SK-N-SH (cell line): ENCODE measurements around the gene STK32C. TPM values are rescaled to one million over a fixed set of nuclear protein-coding genes. Genes with fewer than 3 reads are reported as not detected.

Experiments
- CTCF ChIA-PET: fragments of 300-600, 350-600 bp; formaldehyde crosslinking; extraction: SDS; loops from one replicate; lab custom pipeline; 2021; lab: Yijun Ruan, JAX
- POLR2A ChIA-PET: fragments of 350-600 bp; sonication (Branson Sonifier 250); formaldehyde crosslinking; extraction: SDS; loops from one replicate; lab custom pipeline; 2020; ENCODE audit warnings: antibody characterized with exemption, inconsistent platforms; lab: Yijun Ruan, JAX
- DNase-seq: peaks from one replicate; pipeline ENCODE4 v3.0.0; 2012
- H2AFZ ChIP-seq: fragments of 200-600 bp; sonication (generic); 2 replicates; pipeline ENCODE4 v1.8.1; 2016; ENCODE audit warnings: antibody characterized with exemption, mild to moderate bottlenecking, low read depth
- H3F3A ChIP-seq: fragments of 200-600 bp; sonication (generic); replicated peaks from 2 replicates; pipeline ENCODE3; 2016; ENCODE audit warnings: antibody characterized with exemption, mild to moderate bottlenecking; ENCODE audit not compliant: insufficient read depth
- H3K27ac ChIP-seq, 2 experiments: fragments of 200-500 bp in 1 of 2; fragments of 200-600 bp in 1 of 2; sonication (Bioruptor generic) in 1 of 2; sonication (generic), shearing (Covaris generic) in 1 of 2; 2 replicates each; pipeline versions ENCODE4 v1.5.1 to v1.6.1; 2014 to 2016; ENCODE audit warnings: low read depth in 2 of 2, inconsistent platforms in 1 of 2, low read length in 1 of 2, mild to moderate bottlenecking in 1 of 2, mixed read lengths in 1 of 2
- H3K27me3 ChIP-seq: fragments of 200-600 bp; sonication (generic), shearing (Covaris generic); 2 replicates; pipeline ENCODE4 v1.6.1; 2016; ENCODE audit warnings: mixed run types; ENCODE audit not compliant: insufficient read depth
- H3K36me3 ChIP-seq, 2 experiments: fragments of 200-500 bp in 1 of 2; fragments of 200-600 bp in 1 of 2; sonication (Bioruptor generic) in 1 of 2; sonication (generic) in 1 of 2; replicated peaks in 1 of 2; 2 replicates each; pipeline versions ENCODE3 to v1.5.1; 2014 to 2016; ENCODE audit warnings: low read length in 1 of 2, mild to moderate bottlenecking in 1 of 2; ENCODE audit not compliant: insufficient read depth in 2 of 2, control insufficient read depth in 1 of 2
- H3K4me1 ChIP-seq, 2 experiments: fragments of 200-500 bp in 1 of 2; fragments of 200-600 bp in 1 of 2; sonication (Bioruptor generic) in 1 of 2; sonication (generic), shearing (Covaris generic) in 1 of 2; 2 replicates each; pipeline versions ENCODE4 v1.5.1 to v1.6.1; 2014 to 2016; ENCODE audit warnings: low read depth in 1 of 2, low read length in 1 of 2, mixed run types in 1 of 2; ENCODE audit not compliant: insufficient read depth in 2 of 2, control insufficient read depth in 1 of 2
- H3K4me2 ChIP-seq: fragments of 200-600 bp; sonication (generic), shearing (Covaris generic); 2 replicates; pipeline ENCODE4 v1.6.1; 2017; ENCODE audit warnings: mixed run types
- H3K4me3 ChIP-seq, 2 experiments: fragments of 200-500 bp in 1 of 2; fragments of 200-600 bp in 1 of 2; sonication (Bioruptor generic) in 1 of 2; sonication (generic), shearing (Covaris generic) in 1 of 2; 2 replicates each; pipeline versions ENCODE4 v1.5.1 to v1.8.1; 2014 to 2016; ENCODE audit warnings: low read depth in 2 of 2, inconsistent platforms in 1 of 2, low read length in 1 of 2, mild to moderate bottlenecking in 1 of 2, mixed read lengths in 1 of 2, moderate library complexity in 1 of 2
- H3K79me2 ChIP-seq: fragments of 200-600 bp; sonication (generic); 2 replicates; pipeline ENCODE4 v1.8.1; 2017; ENCODE audit warnings: mild to moderate bottlenecking; ENCODE audit not compliant: insufficient read depth
- H3K9ac ChIP-seq: fragments of 200-600 bp; sonication (generic); 2 replicates; pipeline ENCODE4 v1.6.1; 2017; ENCODE audit warnings: mixed run types
- H3K9me2 ChIP-seq: fragments of 200-600 bp; sonication (generic); 2 replicates; pipeline ENCODE4 v1.6.1; 2017; ENCODE audit warnings: mixed run types
- H3K9me3 ChIP-seq: fragments of 200-600 bp; sonication (generic); 2 replicates; pipeline ENCODE4 v1.6.1; 2017; ENCODE audit warnings: mixed run types, mild to moderate bottlenecking, moderate library complexity
- H4K20me1 ChIP-seq: fragments of 200-600 bp; sonication (generic); 2 replicates; pipeline ENCODE4 v1.6.1; 2017; ENCODE audit warnings: mild to moderate bottlenecking, mixed run types; ENCODE audit not compliant: insufficient read depth
- CHD2 ChIP-seq: fragments of 150-350 bp; IDR thresholded peaks from 2 replicates; pipeline ENCODE4 v1.6.1; 2018; ENCODE audit warnings: low read length; ENCODE audit not compliant: partially characterized antibody
- EP300 ChIP-seq, 2 experiments: IDR thresholded peaks; 2 replicates each; pipeline versions ENCODE4 v1.4.0 to v1.6.1; 2012; ENCODE audit warnings: borderline replicate concordance in 1 of 2, low read depth in 1 of 2, low read length in 1 of 2
- FOSL2 ChIP-seq: IDR thresholded peaks from 2 replicates; pipeline ENCODE4 v1.4.0; 2012; ENCODE audit warnings: low read depth, mild to moderate bottlenecking, moderate library complexity, borderline replicate concordance
- FOXJ3 ChIP-seq: sonication (generic); formaldehyde crosslinking; IDR thresholded peaks from 2 replicates; pipeline ENCODE4 v1.5.1; 2020; ENCODE audit warnings: mild to moderate bottlenecking, missing genetic modification reagents
- FOXM1 ChIP-seq: IDR thresholded peaks from 2 replicates; pipeline ENCODE4 v1.4.0; 2012; ENCODE audit warnings: low read depth, mild to moderate bottlenecking
- GATA2 ChIP-seq: sonication (generic); formaldehyde crosslinking; IDR thresholded peaks from 2 replicates; pipeline ENCODE4 v1.5.0; 2020; ENCODE audit warnings: mild to moderate bottlenecking, missing genetic modification reagents
- JUND ChIP-seq: IDR thresholded peaks from 2 replicates; pipeline ENCODE4 v1.4.0; 2012
- MEF2A ChIP-seq: IDR thresholded peaks from 2 replicates; pipeline ENCODE4 v1.4.0; 2012; ENCODE audit warnings: low read depth, borderline replicate concordance
- NRF1 ChIP-seq: IDR thresholded peaks from 2 replicates; pipeline ENCODE4 v1.6.1; 2012; ENCODE audit warnings: low read depth, mild to moderate bottlenecking, low read length
- RAD21 ChIP-seq: IDR thresholded peaks from 2 replicates; pipeline ENCODE4 v1.6.1; 2012; ENCODE audit warnings: mild to moderate bottlenecking, low read length
- RFX5 ChIP-seq: IDR thresholded peaks from 2 replicates; pipeline ENCODE4 v1.6.1; 2012; ENCODE audit warnings: mild to moderate bottlenecking, improper control_type of control experiment, low read length
- RXRA ChIP-seq: IDR thresholded peaks from 2 replicates; pipeline ENCODE4 v1.4.0; 2012; ENCODE audit warnings: low read depth, mild to moderate bottlenecking, borderline replicate concordance
- SMC3 ChIP-seq: IDR thresholded peaks from 2 replicates; pipeline ENCODE4 v1.6.1; 2012; ENCODE audit warnings: low read depth, low read length, improper control_type of control experiment
- YY1 ChIP-seq: IDR thresholded peaks from 2 replicates; pipeline ENCODE4 v1.4.0; 2012; ENCODE audit warnings: low read depth, mild to moderate bottlenecking
- WGBS: methylation state at CpG from one replicate; pipeline ENCODE4 v1.1.6; 2017; ENCODE audit warnings: low lambda C conversion rate; 5-methylcytosine and 5-hydroxymethylcytosine counted together
- polyA plus RNA-seq, 3 experiments: library from polyadenylated mRNA; depleted of rRNA; stranded (reverse); fragments of >200 nt; gene quantifications; 2 replicates each; pipeline ENCODE4 v1.2.3, GENCODE V29; 2012
- TF ChIP-seq, protein P1 (sequence below): IDR thresholded peaks from 2 replicates; pipeline ENCODE4; 2012
- TF ChIP-seq, protein P2 (sequence below): fragments of 200-600 bp; sonication (generic); IDR thresholded peaks from 2 replicates; pipeline ENCODE4 v1.6.1; 2017; ENCODE audit warnings: antibody characterized with exemption, mild to moderate bottlenecking, moderate library complexity

The STK32C gene
- polyA plus RNA-seq, 1 of the 3 experiments (the other 2 are of a cell fraction) = 27.8 TPM

DNA sequence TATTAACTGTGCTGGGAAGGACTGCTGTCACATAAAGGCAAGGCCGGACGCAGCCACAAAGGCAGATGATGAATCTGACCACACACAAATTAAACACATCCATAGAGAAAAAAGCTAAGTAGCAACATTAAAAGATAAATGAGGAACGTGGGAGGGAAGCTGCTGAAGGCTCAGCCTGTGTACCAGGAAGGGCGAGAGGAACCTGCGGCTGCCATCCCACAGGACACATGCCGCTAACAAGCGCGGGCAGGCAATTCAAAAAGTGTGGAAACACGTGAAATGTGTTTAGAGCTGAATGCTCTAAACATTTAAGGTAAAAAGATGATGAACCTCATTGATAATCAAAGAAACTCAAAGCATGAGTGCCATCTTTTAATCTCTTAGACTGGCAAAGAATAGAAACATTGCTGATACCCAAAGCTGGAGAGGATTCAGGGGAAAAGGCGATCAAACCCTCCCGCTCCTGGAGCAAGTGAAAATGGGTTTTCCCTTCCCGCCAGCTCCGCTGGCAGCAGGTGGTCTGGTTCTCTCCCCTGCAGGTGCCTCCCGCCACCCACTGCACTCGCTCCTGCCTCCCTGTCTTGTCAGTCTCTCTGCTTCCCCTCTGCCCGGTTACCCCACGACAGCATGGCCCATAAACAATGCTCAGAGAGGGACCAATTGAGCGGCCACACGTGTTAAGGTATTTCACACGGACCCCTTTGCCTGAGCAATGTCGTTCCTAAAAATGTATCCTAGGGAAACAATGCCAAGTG, 4.2 kb downstream of the STK32C start:
- no peak overlapping the region for H3K4me3 ChIP-seq
- 0 out of 2 replicates have a peak, but pooled peaks cover 5% of the 10 kb centered on the region for H3K79me2 ChIP-seq
- H3K9ac ChIP-seq = no peak overlapping the region
- peaks cover 0 to 33% of the 10 kb centered on the region in 2 experiments; a peak in 1 of 4 replicates for H3K4me1 ChIP-seq
- TF ChIP-seq FOSL2 = no peak
- H3K9me2 ChIP-seq = no peaks in the 10 kb centered on the region
- no peaks in the 10 kb centered on the region for H3K27me3 ChIP-seq
- H3K36me3 ChIP-seq = peaks cover 0 to 4% of the 10 kb centered on the region in 2 experiments
- H3K9me3 ChIP-seq = no peaks in the 10 kb centered on the region
- H3K4me2 ChIP-seq = no peak overlapping the region
- no peak overlapping the region for H2AFZ ChIP-seq
- POLR2A ChIA-PET = no interaction called here
- H4K20me1 ChIP-seq = no peaks in the 10 kb centered on the region
- H3K27ac ChIP-seq = no peak overlapping the region
- WGBS = 90% methylated on average over 19 of the region's 21 CpGs
- no peak for DNase-seq
- no peaks in the 10 kb centered on the region for H3F3A ChIP-seq
- CTCF ChIA-PET = interaction anchor here (0.8 to 1.5 kb wide), 3 partner anchors 63 to 81 kb away, joined by 3 to 5 read pairs (median 3); no protein-coding TSS in a partner anchor

DNA sequence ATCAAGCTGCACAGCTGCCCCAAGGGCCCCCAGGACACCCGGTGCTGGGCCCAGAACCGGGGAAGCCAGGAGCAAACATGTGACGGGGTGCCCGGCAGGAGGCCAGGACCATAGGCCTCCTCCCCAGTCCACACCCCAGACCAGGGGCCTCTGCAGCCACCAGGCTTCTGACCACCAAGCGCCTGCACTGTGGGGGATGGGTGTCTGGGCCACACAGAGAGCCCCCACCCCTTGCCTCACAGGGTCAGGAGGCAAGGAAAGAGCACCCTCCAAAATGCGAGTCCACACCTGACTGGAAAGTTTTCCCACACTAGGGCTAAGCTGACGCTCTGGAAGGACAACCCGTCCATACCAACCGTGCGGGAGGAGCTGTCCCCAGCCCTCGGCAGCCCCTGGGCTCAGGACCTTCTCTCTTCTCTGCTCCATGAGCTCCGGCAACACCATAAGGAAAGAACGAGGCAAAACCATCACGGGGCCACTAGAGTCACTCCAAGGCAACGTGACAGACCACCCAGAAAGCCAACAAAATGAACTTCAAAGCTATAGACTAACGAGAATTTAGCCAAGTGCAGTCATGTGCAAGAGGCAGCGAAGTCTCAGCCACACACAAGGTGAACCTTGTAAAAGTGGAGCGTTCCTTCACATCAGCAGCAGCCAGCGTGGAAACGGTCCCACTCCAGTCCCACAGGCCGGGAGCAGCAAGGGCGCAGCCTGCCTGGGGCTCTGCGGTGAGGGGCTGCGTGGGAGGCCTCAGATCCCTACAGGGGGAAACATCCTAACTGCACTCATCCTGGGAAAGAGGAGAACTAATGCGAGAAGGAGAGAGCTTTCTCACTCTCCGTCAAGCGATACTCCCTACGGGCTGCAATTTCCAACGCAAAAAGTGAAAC, 5.1 kb downstream of the STK32C start:
- H3K9me2 ChIP-seq = no peaks in the 10 kb centered on the region
- H3F3A ChIP-seq = no peaks in the 10 kb centered on the region
- no peak overlapping the region for H3K27ac ChIP-seq
- POLR2A ChIA-PET = no interaction called here
- CTCF ChIA-PET = interaction anchor here (0.8 to 1.5 kb wide), 3 partner anchors 63 to 80 kb away, joined by 3 to 5 read pairs (median 3); no protein-coding TSS in a partner anchor
- DNase-seq = no peak
- H3K27me3 ChIP-seq = no peaks in the 10 kb centered on the region
- peaks cover 0 to 4% of the 10 kb centered on the region in 2 experiments for H3K36me3 ChIP-seq
- WGBS = 85% methylated on average over 16 of the region's 29 CpGs
- peaks cover 0 to 38% of the 10 kb centered on the region in 2 experiments; a peak in 1 of 4 replicates for H3K4me1 ChIP-seq
- H2AFZ ChIP-seq = no peak overlapping the region
- H3K4me3 ChIP-seq = no peak overlapping the region
- H3K9me3 ChIP-seq = no peaks in the 10 kb centered on the region
- H3K4me2 ChIP-seq = no peak overlapping the region
- TF ChIP-seq YY1 (no peak), NRF1 (no peak), EP300 (IDR thresholded peaks at IDR 0.05; ENCODE audit: borderline replicate concordance in 1 of 2, low read depth in 1 of 2, low read length in 1 of 2) (no peak), MEF2A (no peak), FOXM1 (no peak), RXRA (no peak), JUND (no peak), FOSL2 (no peak), RFX5 (no peak), RAD21 (no peak), CHD2 (no peak), GATA2 (CRISPR knock-in tag) (no peak), SMC3 (no peak), FOXJ3 (CRISPR knock-in tag) (no peak)
- TF ChIP-seq, protein P1, sequence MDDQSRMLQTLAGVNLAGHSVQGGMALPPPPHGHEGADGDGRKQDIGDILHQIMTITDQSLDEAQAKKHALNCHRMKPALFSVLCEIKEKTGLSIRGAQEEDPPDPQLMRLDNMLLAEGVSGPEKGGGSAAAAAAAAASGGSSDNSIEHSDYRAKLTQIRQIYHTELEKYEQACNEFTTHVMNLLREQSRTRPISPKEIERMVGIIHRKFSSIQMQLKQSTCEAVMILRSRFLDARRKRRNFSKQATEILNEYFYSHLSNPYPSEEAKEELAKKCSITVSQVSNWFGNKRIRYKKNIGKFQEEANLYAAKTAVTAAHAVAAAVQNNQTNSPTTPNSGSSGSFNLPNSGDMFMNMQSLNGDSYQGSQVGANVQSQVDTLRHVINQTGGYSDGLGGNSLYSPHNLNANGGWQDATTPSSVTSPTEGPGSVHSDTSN = no peak
- TF ChIP-seq, protein P2, sequence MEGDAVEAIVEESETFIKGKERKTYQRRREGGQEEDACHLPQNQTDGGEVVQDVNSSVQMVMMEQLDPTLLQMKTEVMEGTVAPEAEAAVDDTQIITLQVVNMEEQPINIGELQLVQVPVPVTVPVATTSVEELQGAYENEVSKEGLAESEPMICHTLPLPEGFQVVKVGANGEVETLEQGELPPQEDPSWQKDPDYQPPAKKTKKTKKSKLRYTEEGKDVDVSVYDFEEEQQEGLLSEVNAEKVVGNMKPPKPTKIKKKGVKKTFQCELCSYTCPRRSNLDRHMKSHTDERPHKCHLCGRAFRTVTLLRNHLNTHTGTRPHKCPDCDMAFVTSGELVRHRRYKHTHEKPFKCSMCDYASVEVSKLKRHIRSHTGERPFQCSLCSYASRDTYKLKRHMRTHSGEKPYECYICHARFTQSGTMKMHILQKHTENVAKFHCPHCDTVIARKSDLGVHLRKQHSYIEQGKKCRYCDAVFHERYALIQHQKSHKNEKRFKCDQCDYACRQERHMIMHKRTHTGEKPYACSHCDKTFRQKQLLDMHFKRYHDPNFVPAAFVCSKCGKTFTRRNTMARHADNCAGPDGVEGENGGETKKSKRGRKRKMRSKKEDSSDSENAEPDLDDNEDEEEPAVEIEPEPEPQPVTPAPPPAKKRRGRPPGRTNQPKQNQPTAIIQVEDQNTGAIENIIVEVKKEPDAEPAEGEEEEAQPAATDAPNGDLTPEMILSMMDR = no peak
- H3K79me2 ChIP-seq = 0 out of 2 replicates have a peak, but pooled peaks cover 5% of the 10 kb centered on the region
- no peak overlapping the region for H3K9ac ChIP-seq
- H4K20me1 ChIP-seq = no peaks in the 10 kb centered on the region
